ENCODE results near the gene TSPEAR.

- TF ChIP-seq CTCF (IDR thresholded peaks at IDR 0.05) (no peak), POLR2A (IDR thresholded peaks at IDR 0.05) (no peak)
These were observed 202.5 kb downstream of the TSPEAR start for GRCh38 chr21:44508711-44509445.

All from thyroid gland (tissue), 4 donors.